PC-9 (cell line): ENCODE measurements around the gene TMEM244. TPM values are rescaled to one million over a fixed set of nuclear protein-coding genes. Genes with fewer than 3 reads are reported as not detected.

Experiments
- BruUV-seq: library from RNA; stranded (reverse); fragments of 400-500 nt; replicated peaks from 2 replicates; lab custom pipeline; 2021; lab: Mats Ljungman, UMichigan
- CTCF ChIA-PET: fragments of 300-600 bp; sonication (Branson Sonifier 250); formaldehyde crosslinking; loops from one replicate; lab custom pipeline; 2022; ENCODE audit warnings: antibody characterized with exemption; lab: Charles Lee
- POLR2A ChIA-PET: fragments of 300-600 bp; sonication (Branson Sonifier 250); formaldehyde crosslinking; loops from one replicate; lab custom pipeline; 2022; ENCODE audit warnings: antibody characterized with exemption; ENCODE audit not compliant: unreplicated experiment; lab: Charles Lee
- DNase-seq, 2 experiments: peaks; one replicate each; pipeline versions ENCODE4 v3.0.0 to v3.0.0-alpha.2; 2015 to 2022; ENCODE audit warnings: mixed read lengths in 1 of 2
- H2AFZ ChIP-seq: fragments of 200-600 bp; sonication (generic); 2 replicates; pipeline ENCODE4 v1.8.1; 2017; ENCODE audit warnings: antibody characterized with exemption
- H3F3A ChIP-seq: fragments of 200-600 bp; sonication (generic); 2 replicates; pipeline ENCODE4 v1.8.1; 2017; ENCODE audit warnings: antibody characterized with exemption, mild to moderate bottlenecking, low read depth; ENCODE audit not compliant: insufficient read depth
- H3K27ac ChIP-seq: fragments of 200-600 bp; sonication (generic); 2 replicates; pipeline ENCODE4 v1.6.1; 2016; ENCODE audit warnings: mixed run types
- H3K27me3 ChIP-seq: fragments of 200-600 bp; sonication (generic); 2 replicates; pipeline ENCODE4 v1.6.1; 2016; ENCODE audit warnings: low read depth, mixed run types; ENCODE audit not compliant: insufficient read depth
- H3K36me3 ChIP-seq: fragments of 200-600 bp; sonication (generic); 2 replicates; pipeline ENCODE4 v1.6.1; 2016; ENCODE audit warnings: low read depth, mixed run types
- H3K4me1 ChIP-seq: fragments of 200-600 bp; sonication (generic); replicated peaks from 2 replicates; pipeline ENCODE4 v1.6.1; 2016; ENCODE audit warnings: mixed run types; ENCODE audit not compliant: insufficient read depth
- H3K4me2 ChIP-seq: fragments of 200-600 bp; sonication (generic); 2 replicates; pipeline ENCODE4 v1.6.1; 2017; ENCODE audit warnings: mixed run types
- H3K4me3 ChIP-seq: fragments of 200-600 bp; sonication (generic); 2 replicates; pipeline ENCODE4 v1.6.1; 2016; ENCODE audit warnings: mixed run types
- H3K79me2 ChIP-seq: fragments of 200-600 bp; sonication (generic); 2 replicates; pipeline ENCODE4 v1.6.1; 2017; ENCODE audit warnings: low read depth, mixed run types
- H3K9me2 ChIP-seq: fragments of 200-600 bp; sonication (generic); 2 replicates; pipeline ENCODE4 v1.8.1; 2017; ENCODE audit warnings: mild to moderate bottlenecking; ENCODE audit not compliant: insufficient read depth
- H3K9me3 ChIP-seq: fragments of 200-600 bp; sonication (generic); 2 replicates; pipeline ENCODE4 v1.8.1; 2016; ENCODE audit warnings: low read depth; ENCODE audit not compliant: insufficient read depth
- H4K20me1 ChIP-seq: fragments of 200-600 bp; sonication (generic); 2 replicates; pipeline ENCODE4 v1.8.1; 2017; ENCODE audit not compliant: insufficient read depth
- EZH2 ChIP-seq: fragments of 200-600 bp; sonication (generic); IDR thresholded peaks from 2 replicates; pipeline ENCODE4 v1.8.0; 2017; ENCODE audit warnings: antibody characterized with exemption, low read depth
- intact Hi-C: fragments of 100-400 bp; cut with micrococcal nuclease; formaldehyde crosslinking; loops from one replicate; pipeline ENCODE4 v1.10.0; 2022; ENCODE audit not compliant: unreplicated experiment
- total RNA-seq: library from RNA; stranded (reverse); gene quantifications from 2 replicates; pipeline ENCODE4 v1.2.3, GENCODE V29; 2021
- TF ChIP-seq, protein P1 (sequence below): fragments of 200-600 bp; sonication (generic); conservative IDR thresholded peaks from 2 replicates; pipeline ENCODE4 v1.6.1; 2017; ENCODE audit warnings: mixed run types, antibody characterized with exemption, mild to moderate bottlenecking, moderate library complexity

The TMEM244 gene
- total RNA-seq, 1 experiment from 2014 or later = not detected

DNA sequence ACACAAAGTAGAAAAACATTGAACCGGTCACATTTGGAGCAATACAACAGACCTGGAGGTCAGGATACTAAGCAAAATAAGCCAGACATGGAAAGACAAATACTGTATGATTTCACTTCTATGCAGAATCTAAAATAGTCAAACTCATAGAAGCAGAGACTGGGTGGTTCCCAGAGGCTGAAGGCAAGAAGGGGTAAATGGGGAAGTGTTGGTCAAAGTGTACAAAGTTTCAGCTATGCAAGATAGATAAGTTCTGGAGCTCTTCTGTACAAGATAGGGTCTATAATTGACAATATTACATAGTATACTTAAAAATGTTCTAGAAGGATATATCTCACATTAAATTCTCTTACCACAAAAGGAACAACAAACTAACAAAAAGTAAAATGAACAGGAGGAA lies 70.3 kb downstream of the TMEM244 start:
- POLR2A ChIA-PET = no interaction called here
- Histone ChIP-seq H3K36me3 (no peaks in the 10 kb centered on the region), H2AFZ (no peak overlapping the region), H3K4me3 (no peak overlapping the region), H3K27ac (no peak overlapping the region), H3K4me2 (no peak overlapping the region), H3K79me2 (no peaks in the 10 kb centered on the region), H3K27me3 (no peaks in the 10 kb centered on the region), H3K9me2 (no peaks in the 10 kb centered on the region), H3K9me3 (no peaks in the 10 kb centered on the region), H3K4me1 (no peaks in the 10 kb centered on the region; the same call in 1 of the 2 replicates), H4K20me1 (no peaks in the 10 kb centered on the region), H3F3A (no peaks in the 10 kb centered on the region)
- no peak for DNase-seq
- CTCF ChIA-PET = no interaction called here
- intact Hi-C loops = no loop called here
- TF ChIP-seq, protein P1, sequence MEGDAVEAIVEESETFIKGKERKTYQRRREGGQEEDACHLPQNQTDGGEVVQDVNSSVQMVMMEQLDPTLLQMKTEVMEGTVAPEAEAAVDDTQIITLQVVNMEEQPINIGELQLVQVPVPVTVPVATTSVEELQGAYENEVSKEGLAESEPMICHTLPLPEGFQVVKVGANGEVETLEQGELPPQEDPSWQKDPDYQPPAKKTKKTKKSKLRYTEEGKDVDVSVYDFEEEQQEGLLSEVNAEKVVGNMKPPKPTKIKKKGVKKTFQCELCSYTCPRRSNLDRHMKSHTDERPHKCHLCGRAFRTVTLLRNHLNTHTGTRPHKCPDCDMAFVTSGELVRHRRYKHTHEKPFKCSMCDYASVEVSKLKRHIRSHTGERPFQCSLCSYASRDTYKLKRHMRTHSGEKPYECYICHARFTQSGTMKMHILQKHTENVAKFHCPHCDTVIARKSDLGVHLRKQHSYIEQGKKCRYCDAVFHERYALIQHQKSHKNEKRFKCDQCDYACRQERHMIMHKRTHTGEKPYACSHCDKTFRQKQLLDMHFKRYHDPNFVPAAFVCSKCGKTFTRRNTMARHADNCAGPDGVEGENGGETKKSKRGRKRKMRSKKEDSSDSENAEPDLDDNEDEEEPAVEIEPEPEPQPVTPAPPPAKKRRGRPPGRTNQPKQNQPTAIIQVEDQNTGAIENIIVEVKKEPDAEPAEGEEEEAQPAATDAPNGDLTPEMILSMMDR = no peak
- TF ChIP-seq EZH2 = no peak
- no TSS peak for BruUV-seq

DNA sequence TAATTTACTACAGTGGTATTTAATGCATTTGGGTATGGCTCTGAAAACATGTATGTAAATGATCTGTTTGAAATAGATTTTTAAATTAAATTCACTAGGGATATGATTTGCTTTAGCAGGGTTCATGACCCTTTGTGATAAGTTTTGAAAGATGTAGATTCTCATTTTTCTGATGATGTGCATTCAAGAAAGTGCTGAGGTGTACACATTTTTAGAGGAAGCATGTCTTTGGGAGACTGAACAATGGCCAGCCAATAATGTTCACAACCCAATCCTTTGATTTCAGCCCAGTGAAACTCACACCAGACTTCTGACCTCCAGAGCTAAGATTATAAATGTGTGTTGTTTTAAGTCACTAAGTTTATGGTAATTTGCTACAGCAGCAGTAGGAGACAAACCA lies 71.1 kb downstream of the TMEM244 start:
- DNase-seq = no peak
- Histone ChIP-seq H3K27me3 (no peaks in the 10 kb centered on the region), H3K4me3 (no peak overlapping the region), H3F3A (no peaks in the 10 kb centered on the region), H3K9me2 (no peaks in the 10 kb centered on the region), H3K9me3 (no peaks in the 10 kb centered on the region), H2AFZ (no peak overlapping the region), H3K4me1 (no peaks in the 10 kb centered on the region; the same call in 1 of the 2 replicates), H4K20me1 (no peaks in the 10 kb centered on the region), H3K36me3 (no peaks in the 10 kb centered on the region), H3K27ac (no peak overlapping the region), H3K4me2 (no peak overlapping the region), H3K79me2 (no peaks in the 10 kb centered on the region)
- intact Hi-C loops = loop anchor here (5.0 kb wide), 1 partner anchor 52 kb away; no protein-coding TSS in a partner anchor
- ChIA-PET POLR2A (no interaction called here), CTCF (no interaction called here)
- TF ChIP-seq, protein P1 = no peak
- TF ChIP-seq EZH2 = no peak
- BruUV-seq = no TSS peak

DNA sequence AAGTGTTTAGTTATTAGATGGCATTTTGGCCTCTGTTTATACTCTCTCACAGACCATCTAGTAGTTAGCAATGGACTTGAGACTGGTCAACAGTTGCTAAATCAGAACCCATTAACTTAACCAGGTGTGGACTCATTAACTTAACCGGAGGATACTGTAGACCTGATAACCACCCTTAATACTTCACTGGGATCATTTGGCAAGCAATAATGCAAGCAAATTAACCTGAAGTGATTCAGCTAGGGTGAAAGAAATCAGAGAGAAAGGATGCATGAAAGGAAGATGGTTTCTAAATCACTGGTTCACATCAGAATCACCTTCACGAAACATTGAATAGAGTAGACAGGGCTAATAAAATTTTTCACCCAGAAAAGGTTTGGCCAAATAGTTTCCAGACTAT lies 73.3 kb downstream of the TMEM244 start:
- H3K4me3 ChIP-seq = no peak overlapping the region
- no peaks in the 10 kb centered on the region for H4K20me1 ChIP-seq
- H3K9me2 ChIP-seq = no peaks in the 10 kb centered on the region
- intact Hi-C loops = loop anchor here (5.0 kb wide), 1 partner anchor 54 kb away; no protein-coding TSS in a partner anchor
- no peak for DNase-seq
- TF ChIP-seq EZH2 = no peak
- TF ChIP-seq, protein P1 = no peak
- H3K79me2 ChIP-seq = no peaks in the 10 kb centered on the region
- no peaks in the 10 kb centered on the region for H3K36me3 ChIP-seq
- ChIA-PET CTCF (interaction anchor here (0.6 kb wide), 1 partner anchor 100 kb away, joined by 3 read pairs; no protein-coding TSS in a partner anchor), POLR2A (no interaction called here)
- H3K4me1 ChIP-seq = no peaks in the 10 kb centered on the region; the same call in 1 of the 2 replicates
- no peak overlapping the region for H3K27ac ChIP-seq
- H3K4me2 ChIP-seq = no peak overlapping the region
- no peak overlapping the region for H2AFZ ChIP-seq
- BruUV-seq = no TSS peak
- no peaks in the 10 kb centered on the region for H3K27me3 ChIP-seq
- 0 out of 2 replicates have a peak, but pooled peaks cover under 1% of the 10 kb centered on the region for H3K9me3 ChIP-seq
- no peaks in the 10 kb centered on the region for H3F3A ChIP-seq
